ENCODE results near the gene ZNF766.
"Not testable (repeated sequence)": the region's sequence is repeated elsewhere in the genome, so short reads cannot be mapped to it uniquely, and the experiment has no call there.

Gene ZNF766

DNA sequence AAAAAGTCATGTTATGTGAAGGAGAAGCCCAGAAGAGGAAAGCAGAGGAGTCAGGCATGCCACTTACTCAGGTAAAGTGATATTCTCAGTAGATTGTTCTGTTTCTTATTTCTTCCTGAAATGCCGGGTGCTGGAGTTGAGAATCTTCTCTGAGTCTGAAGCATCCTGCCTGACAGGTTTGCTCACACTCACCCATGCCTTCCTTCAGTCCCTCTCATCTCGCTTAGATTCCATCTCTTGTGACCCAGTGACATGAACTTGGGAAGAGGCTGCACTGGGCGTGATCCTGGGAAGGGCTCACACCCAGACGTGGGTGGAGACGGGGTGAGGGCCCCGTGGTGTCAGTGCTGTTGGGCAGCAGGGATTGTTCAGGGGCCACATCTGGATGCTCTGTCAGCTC lies 8.1 kb downstream of the ZNF766 start:
- no peak for DNase-seq

DNA sequence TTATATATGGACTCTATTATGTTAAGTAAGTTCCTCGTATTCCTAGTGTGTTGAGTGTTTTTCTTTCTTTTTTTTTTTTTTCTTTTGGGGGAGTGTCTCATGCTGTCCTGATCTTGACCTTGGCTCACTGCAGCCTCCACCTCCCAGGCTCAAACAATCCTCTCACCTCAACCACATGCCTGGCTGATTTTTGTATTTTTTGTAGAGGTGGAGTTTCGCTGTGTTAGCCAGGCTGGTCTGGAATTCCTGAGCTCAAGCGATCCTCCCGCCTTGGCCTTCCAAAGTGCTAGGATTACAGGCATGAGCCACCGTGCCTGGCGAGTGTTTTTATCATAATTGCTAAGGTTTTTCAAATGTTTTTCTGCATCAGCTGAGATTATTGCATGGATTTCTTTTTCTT lies 16.9 kb downstream of the ZNF766 start:
- no peak for DNase-seq

DNA sequence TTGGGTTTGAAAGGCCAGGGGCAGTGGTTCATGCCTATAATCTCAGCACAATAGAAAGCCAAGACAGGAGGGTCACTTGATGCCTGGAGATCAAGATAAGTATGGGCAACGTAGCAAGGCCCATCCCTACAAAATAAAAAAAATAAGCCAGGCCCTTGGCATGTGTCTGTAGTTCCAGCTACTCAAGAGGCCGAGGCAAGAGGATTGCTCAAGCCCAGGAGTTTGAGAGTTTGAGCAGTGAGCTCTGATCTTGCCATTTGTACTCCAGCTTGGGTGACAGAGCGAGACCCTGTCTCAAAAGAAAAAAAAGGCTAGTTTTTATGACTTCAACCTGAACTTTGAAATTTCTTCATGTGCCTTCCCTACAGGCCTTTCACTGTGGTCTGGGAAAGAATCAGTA lies 22.4 kb downstream of the ZNF766 start:
- no peak for DNase-seq

DNA sequence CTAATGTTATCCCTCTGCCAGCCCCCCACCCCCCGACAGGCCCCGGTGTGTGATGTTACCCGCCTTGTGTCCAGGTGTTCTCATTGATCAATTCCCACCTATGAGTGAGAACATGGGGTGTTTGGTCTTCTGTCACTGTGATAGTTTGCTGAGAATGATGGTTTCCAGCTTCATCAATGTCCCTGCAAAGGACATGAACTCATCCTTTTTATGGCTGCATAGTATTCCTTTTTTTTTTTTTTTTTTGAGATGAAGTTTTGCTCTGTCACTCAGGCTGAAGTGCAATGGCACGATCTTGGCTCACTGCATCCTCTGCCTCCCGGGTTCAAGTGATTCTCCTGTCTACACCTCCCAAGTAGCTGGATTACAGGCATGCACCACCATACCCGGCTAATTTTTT lies 23.6 kb downstream of the ZNF766 start:
- not testable (repeated sequence) for DNase-seq

DNA sequence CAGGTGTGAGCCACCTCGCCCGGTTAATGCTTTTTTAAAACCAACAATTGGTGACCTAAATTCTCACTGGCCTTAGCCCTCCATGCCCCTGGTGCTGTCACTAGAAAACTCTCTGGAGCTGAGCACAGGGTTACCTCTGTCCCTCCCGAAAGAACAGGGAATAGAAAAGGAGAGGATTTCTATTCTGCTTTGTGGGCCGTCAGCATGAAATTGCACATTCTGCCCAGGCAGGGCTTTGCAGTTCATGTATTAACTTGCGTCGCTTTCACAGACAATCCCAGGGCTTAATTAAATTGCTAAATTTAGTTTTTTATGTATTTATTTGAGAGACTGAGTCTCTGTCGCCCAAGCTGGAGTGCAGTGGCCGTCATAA lies 27.0 kb downstream of the ZNF766 start:
- DNase-seq, result no peak

DNA sequence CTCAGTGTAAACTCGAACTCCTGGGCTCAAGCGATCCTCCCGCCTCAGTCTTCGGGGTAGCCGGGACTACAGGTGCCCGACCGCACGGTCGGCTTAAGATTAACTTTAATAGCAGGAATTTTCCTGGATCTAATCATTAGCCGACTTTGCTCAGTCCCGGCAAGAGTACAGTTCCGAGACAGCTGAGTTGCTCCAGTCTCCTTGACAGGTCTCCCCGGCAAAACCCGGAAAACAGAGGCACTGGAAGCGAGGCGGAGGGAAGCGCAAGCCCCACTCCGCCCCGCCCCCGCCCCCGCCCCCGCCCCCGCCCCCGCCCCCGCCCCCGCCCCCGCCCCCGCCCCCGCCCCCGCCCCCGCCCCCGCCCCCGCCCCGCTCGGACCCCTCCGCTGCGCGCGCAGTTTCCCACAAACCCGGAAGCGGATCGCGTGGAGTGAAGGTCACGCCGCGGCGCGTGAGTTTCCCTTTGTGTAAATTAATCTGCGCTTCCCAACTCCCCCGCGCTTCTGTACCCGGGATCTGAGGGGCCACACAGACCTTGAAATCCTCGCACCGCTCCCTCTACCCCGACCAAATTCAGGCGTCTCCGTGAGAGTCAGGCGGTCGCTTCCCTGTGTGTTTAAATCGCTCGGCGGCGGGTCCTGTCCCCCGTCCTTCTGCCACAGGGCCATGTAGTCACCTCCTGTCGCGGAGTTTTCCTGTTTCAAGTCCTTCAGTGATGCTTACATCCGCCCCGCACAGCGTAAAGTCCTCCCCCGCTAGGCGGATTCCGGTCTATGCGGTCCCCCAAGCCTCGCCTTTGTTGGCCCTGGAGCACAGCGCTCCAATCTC lies 27.6 kb downstream of the ZNF766 start, which contains the start of gene ZNF480:
ZNF480 (plus strand) TSS at position 397 of the 828 bp plus-strand sequence. CDS start 3,244 bp downstream, outside the sequence.
- DNase-seq, result peak; percentile 85

DNA sequence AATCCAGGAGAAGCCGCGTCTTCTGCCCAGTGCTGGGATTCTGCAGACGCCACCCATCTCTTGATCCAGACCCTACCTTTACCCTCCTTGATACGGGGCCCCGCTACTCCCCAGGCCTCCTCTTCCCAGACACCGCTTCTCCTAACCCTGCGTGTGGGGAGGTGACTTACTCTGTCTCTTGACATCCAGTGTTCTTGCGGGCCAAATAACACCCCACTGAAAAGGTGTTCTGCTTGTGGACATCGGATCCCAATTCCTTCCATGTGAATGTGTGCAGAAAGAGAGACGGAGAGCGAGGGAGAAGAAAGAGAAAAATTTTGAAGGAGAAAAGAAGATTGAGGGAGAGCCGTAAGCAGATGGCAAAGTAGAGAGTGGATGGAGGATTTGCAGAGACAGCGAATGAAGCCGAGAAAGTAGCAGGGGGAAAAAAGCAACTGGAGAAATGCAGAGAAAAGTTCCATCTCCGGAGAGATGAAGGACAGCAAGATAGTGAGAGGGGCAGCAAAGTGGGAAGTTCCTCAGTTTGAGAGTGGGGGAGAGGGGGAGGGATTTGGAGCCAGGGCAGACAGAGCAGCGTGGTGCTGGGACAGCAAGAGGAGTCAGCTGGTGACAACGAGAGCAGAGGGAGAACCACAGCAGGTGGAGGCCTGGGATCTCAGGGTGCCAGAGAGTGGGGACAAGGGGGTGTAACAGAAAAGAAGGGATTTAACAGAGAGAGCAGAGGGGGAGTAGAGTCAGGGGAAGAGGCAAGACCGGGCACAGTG lies 28.4 kb downstream of the ZNF766 start:
- no peak for DNase-seq

DNA sequence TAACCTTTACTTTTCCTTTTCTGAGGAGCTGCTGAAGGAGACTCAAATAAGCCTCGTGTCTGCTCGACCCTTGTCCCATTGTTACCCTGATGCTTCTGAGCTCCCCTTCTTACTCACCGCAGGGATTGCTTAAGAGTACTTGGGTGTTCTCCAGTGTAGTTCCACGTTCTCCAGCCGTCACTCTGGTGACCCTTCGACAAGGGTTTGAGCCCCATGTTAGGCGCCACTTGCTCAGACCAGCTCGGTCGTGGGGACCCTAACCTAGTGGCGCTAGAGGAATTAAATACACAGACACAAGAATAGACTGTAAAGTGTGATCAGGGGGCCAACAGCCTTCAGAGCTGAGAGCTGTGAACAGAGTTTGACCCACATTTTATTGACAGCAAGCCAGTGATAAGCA lies 37.9 kb downstream of the ZNF766 start:
- DNase-seq, result peak; percentile 13

DNA sequence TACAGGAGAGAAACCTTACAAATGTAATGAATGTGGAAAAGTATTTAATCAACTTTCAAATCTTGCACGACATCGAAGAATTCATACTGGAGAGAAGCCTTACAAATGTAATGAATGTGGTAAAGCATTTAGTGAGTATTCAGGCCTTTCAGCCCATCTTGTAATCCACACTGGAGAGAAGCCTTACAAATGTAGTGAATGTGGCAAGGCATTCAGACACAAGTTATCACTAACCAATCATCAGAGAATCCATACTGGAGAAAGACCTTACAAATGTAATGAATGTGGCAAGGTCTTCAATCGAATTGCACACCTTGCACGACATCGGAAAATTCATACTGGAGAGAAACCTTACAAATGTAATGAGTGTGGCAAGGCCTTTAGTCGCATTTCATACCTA lies 53.0 kb downstream of the ZNF766 start:
- no peak for DNase-seq

DNA sequence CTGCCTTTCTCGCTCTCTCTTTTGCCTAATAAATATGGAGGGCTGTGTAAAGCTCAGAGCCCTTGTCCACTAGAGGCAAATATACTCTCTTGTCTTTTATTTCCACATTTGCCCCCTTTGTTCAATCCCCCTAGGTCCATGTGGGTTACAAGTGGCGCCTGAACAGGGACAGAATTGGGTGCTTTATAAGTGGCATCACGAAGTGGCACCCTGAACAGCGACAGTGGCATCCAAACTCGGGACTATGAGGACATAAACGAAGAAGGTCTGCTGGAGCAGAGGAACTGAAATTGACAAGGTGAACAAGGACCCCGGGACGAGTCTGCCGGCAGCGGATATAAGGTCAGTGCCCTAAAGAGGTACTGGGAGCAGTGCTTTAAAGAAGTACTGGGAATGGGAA lies 62.4 kb downstream of the ZNF766 start:
- DNase-seq, result peak; percentile 2

DNA sequence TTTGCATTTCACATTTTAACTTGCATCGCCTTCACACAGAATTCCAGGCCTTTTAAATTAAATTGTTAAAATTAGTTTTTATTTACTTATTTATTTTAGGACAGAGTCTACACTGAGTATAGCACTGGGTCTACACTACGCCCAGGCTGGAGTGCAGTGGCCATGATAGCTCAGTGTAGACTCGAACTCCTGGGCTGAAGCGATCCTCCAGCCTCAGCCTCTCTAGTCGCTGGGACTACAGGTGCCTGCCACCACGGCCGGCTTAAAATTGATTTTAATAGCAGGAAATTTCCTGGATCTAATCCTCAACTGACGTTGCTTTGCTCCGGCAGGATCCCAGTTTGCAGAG lies 66.4 kb downstream of the ZNF766 start:
- no peak for DNase-seq

DNA sequence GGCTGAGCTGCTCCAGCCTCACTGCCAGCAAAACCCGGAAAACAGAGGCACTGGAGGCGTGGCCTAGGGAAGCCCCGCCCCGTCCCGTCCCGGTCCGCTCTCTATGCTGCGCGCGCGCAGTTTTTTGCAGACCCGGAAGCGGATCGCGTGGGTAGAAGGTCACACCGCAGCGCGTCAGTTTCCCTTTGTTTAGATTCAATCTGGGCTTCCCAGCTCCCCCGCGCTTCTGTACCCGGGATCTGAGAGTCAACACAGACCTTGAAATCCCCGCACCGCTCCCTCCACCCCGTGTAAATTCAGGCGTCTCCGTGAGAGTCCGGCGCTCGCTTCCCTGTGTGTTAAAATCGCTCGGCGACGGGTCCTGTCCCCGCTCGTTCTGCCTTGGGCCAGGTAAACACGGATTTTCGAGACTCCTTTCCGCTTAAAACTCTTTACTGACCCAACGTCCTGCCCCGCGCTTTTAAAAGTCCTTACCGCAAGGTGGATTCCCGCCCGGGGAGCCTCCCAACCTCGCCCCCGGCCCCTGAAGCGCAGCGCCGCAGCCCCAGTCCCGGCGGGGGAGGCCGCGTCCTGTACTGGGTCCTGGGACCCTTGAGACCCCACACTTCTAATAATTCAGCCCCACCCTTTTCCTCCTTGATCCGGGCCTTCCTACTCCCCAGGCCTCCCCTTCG lies 66.9 kb downstream of the ZNF766 start, which contains the start of gene ZNF610:
ZNF610 (plus strand) TSS at position 127 of the 674 bp plus-strand sequence. CDS start 12,930 bp downstream, outside the sequence.
- DNase-seq, result peak; percentile 86

DNA sequence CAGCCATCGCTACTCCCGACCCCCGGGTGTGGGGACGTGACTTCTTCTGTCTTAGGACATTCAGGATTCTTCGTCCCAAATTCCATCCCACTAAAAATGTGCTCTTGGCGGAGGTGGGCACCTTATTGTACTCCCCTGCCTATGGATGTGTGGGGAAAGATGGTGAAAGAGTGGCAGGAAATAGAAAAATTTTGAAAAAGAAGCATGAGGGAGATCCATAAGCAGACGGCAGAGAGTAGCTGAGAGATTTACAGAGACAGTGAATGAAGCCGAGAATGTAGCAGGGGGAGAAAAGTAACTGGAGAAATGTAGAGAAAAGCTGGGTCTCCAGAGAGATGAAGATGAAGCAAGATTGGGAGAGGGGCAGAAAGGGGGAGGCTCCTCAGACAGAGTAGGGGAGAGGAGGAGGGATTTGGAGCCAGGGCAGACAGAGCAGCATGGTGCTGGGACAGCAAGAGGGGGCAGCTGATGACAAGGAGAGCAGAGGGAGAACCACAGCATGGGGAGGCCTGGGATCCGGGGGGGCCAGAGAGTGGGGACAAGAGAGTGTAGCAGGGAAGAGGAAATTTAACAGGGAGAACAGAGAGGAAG lies 67.5 kb downstream of the ZNF766 start:
- DNase-seq, result peak; percentile 0

DNA sequence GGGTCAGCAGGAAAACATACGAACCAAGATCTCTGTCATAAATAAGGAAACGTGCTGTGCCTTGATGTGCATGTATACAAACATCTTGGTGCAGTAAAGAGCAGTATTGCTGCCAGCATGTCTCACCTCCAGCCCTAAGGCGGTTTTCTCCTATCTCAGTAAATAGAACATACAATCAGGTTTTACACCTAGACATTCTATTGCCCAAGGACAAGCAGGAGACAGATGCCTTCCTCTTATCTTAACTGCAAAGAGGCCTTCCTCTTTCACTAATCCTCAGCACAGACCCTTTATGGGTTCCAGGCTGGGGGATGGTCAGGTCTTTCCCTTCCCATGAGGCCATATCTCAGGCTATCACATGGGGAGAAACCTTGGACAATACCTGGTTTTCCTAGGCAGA lies 69.6 kb downstream of the ZNF766 start:
- DNase-seq, result not testable (repeated sequence)

DNA sequence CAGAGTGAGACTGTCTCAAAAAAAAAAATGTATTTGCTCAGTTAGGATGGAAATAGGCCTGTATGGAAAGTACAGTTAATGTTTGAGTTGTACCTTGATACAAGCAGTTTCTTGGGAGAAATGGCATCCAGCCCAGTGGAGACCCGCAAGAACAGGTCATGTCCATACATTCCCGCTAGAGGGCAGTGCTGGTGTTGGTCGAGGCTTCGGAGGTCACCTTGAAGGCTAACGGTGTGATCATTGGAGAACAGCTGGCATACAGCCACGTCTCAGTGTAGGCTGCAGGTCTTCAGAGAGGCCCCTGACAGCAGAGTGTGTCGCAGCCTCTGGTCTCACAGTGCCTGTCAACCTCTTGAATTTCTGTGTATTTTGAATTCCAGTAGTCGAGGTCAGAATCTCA lies 74.2 kb downstream of the ZNF766 start:
- peak; percentile 72 for DNase-seq

DNA sequence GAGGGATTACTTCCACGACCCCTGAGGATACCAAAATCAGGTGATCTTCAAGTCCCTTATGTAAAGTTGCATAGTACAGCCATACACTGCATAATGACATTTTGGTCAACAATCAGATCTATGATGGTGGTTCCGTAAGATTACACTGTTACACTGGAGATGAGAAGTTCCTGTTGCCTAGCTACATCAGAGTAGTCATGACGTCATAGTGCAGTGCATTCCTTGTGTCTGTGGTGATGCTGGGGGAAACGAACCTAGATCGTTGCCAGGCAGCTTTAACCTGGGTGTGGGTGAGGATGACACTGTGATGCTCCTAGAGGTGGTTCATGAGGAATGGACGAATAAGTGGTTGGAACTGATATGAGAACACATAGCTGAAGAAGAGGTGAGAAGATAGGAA lies 75.8 kb downstream of the ZNF766 start:
- no peak for DNase-seq

Measured in CD4-positive, alpha-beta T cell treated with Interleukin-17A for 1 hour (primary cell).